GM12872 (cell line): ENCODE data around the gene RPS6KA4.

ENCODE experiments used
- CTCF ChIP-seq: IDR thresholded peaks from 3 replicates; pipeline ENCODE4 v1.5.1; 2011; ENCODE audit warnings: low read depth, mild to moderate bottlenecking, low read length, moderate library complexity; ENCODE audit not compliant: insufficient read depth

The RPS6KA4 gene

DNA sequence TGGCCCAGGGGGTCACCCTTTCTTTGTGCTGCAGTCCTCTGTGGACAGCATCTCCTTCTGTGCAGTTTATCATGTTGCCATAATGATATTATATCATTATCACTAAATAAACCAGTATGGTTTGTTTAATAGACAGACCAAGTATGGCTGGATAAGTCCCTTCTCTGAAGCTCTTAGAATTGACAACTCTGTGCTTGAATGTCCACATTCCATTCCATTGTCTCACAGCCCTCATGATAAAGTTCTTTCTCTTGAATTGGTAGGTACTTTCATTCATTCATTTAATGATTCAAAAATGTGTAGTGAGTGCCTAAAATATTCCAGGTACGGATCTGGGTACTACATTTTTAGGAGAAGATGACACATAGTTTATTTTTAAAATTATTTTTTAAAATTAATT lies 7.8 kb downstream of the RPS6KA4 start:
- TF ChIP-seq CTCF, result no peak

DNA sequence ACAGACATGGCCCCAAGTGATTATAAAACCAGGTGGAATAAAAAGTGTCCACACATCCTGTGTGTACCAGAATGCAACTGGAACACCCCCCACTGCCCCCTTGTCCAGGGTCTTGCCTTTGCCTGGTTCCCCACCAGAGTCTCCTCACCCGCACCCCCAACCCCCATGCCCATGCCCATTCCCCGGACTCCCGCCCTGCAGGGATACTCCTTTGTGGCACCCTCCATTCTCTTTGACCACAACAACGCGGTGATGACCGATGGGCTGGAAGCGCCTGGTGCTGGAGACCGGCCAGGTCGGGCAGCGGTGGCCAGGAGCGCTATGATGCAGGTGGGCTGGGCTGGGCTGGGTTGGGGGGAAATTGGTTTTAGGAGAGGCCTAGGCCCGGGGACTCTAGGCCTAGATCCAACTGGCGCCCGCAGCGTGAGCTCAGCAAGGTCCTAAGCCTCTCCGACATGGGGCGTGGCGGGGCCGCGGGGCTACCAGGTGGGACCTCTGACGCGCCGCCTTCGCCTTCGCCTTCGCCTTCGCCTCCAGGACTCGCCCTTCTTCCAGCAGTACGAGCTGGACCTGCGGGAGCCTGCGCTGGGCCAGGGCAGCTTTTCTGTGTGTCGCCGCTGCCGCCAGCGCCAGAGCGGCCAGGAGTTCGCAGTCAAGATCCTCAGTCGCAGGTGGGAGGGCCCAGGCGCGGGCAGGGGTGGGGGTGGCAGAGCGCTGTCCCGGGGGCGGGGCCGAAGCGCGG lies 9.1 kb downstream of the RPS6KA4 start:
- no peak for TF ChIP-seq CTCF

DNA sequence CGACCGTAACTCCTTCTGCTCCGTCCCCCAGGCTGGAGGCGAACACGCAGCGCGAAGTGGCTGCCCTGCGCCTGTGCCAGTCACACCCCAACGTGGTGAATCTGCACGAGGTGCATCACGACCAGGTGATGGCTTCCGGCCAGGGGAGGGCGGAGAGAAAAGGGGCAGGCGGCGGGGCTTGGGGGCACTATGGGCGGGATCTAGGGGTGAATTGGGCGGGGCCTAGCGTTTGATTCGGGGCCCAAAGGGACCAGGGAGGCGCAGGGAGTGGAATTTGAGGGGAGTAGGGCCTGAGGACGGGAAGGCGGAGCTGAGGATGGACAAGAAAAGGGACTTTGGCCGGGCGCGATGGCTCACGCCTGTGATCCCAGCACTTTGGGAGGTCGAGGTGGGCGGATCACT lies 9.7 kb downstream of the RPS6KA4 start:
- TF ChIP-seq CTCF, result no peak

- TF ChIP-seq CTCF, result no peak
Observed at GRCh38 chr11:64369440-64370421, 10.8 kb downstream of the RPS6KA4 start.

DNA sequence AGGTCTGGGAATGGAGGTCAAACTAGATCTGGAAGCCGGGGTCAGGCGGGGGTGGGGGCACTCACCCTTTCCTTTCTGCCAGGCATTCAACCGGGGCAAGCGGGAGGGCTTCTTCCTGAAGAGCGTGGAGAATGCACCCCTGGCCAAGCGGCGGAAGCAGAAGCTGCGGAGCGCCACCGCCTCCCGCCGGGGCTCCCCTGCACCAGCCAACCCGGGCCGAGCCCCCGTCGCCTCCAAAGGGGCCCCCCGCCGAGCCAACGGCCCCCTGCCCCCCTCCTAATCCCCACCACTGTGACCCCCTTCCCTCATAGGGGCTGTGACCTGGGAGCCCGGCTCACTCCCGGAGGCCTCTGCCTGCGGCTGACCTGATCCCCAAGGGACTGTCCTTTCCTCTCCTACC lies 12.2 kb downstream of the RPS6KA4 start:
- TF ChIP-seq CTCF, result no peak

GRCh38 chr11:64372021-64372420 lies 13.1 kb downstream of the RPS6KA4 start:
- TF ChIP-seq CTCF, result no peak

DNA sequence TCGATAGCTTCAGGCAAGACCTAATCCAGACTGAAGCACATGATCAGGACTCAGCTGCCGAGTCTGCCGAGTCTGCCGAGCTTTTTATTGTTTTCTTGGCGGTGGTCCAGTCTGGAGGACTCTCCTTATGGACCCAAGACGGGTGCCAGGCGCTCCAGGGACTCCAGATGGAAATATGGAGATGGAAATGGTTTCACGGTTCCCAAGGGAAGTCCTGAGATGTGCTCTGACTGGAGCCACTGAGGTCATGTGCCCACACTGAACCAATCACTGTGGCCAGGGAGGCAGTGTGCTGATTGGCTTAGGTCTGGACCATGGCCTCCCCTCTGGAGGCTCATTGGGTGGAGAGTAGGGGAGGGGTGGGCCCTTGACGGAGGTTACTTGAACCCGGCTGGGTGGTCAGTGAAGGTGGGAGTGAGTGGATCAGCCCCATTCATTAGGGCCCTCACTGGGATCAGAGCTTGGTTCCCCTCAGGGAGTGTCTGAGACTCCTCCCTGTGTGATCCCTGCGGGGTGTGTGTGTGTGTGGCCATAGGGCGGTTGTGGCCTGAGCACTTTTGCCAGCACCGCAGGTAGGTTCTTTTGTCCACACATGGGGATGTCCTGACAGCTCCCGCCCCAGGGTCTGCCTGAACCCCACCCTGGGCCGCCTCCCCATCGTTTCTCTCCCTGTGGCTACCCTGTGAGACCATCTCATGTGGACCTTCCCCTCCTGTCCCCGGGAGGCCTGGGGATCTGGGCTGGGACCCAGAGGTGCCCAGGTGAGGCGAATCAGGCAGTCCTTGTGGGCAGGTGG lies 14.0 kb downstream of the RPS6KA4 start:
- TF ChIP-seq CTCF, result no peak
